Measurements from ENCODE around the gene NUP35. TPM values are rescaled to one million over a fixed set of nuclear protein-coding genes. Genes with fewer than 3 reads are reported as not detected.
"Not testable (repeated sequence)": the region's sequence is repeated elsewhere in the genome, so short reads cannot be mapped to it uniquely, and the experiment has no call there.

Gene NUP35
- total RNA-seq, 1 donor from 2014 or later = 11.8 TPM

GRCh38 chr2:183134016-183134415 lies 9.8 kb downstream of the NUP35 start:
- H3K4me3 Mint-ChIP-seq (ENCODE audit: unreplicated experiment) = no peak overlapping the region
- no peak overlapping the region for H3K27ac Mint-ChIP-seq (ENCODE audit: unreplicated experiment)
- no peaks in the 10 kb centered on the region for H3K4me1 Mint-ChIP-seq (ENCODE audit: unreplicated experiment)
- no peak for DNase-seq (ENCODE audit: low spot score)
- no peaks in the 10 kb centered on the region for H3K36me3 Mint-ChIP-seq (ENCODE audit: low read depth, unreplicated experiment)
- H3K9me3 Mint-ChIP-seq (ENCODE audit: unreplicated experiment) = no peaks in the 10 kb centered on the region
- TF ChIP-seq, protein P1, sequence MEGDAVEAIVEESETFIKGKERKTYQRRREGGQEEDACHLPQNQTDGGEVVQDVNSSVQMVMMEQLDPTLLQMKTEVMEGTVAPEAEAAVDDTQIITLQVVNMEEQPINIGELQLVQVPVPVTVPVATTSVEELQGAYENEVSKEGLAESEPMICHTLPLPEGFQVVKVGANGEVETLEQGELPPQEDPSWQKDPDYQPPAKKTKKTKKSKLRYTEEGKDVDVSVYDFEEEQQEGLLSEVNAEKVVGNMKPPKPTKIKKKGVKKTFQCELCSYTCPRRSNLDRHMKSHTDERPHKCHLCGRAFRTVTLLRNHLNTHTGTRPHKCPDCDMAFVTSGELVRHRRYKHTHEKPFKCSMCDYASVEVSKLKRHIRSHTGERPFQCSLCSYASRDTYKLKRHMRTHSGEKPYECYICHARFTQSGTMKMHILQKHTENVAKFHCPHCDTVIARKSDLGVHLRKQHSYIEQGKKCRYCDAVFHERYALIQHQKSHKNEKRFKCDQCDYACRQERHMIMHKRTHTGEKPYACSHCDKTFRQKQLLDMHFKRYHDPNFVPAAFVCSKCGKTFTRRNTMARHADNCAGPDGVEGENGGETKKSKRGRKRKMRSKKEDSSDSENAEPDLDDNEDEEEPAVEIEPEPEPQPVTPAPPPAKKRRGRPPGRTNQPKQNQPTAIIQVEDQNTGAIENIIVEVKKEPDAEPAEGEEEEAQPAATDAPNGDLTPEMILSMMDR (IDR thresholded peaks at IDR 0.05; ENCODE audit: unreplicated experiment) = no peak
- H3K27me3 Mint-ChIP-seq (ENCODE audit: unreplicated experiment) = no peaks in the 10 kb centered on the region

DNA sequence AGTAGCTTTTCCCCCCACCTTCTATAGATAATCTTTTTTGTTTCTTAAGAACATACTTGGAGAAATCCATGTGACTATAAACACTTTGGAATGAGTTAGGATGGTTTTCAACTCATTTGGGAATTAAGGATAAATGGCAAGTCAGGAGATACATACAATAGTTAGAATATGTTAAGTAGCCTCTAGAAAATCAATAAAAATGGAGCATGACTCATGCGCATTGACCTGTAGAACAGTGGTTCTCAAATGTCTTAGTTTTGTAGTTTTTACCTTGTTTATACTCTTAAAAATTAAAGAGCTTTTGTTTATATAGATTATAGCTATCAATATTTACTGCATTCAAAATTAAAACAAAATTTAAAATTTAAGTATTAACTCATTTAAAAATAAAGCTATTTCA lies 24.7 kb downstream of the NUP35 start:
- DNase-seq (ENCODE audit: low spot score) = no peak
- Mint-ChIP-seq H3K27me3 (ENCODE audit: unreplicated experiment) (peaks cover 1% of the 10 kb centered on the region), H3K36me3 (ENCODE audit: low read depth, unreplicated experiment) (peaks cover 34% of the 10 kb centered on the region), H3K4me3 (ENCODE audit: unreplicated experiment) (no peak overlapping the region), H3K9me3 (ENCODE audit: unreplicated experiment) (peaks cover 4% of the 10 kb centered on the region), H3K27ac (ENCODE audit: unreplicated experiment) (no peak overlapping the region), H3K4me1 (ENCODE audit: unreplicated experiment) (peaks cover 3% of the 10 kb centered on the region)
- TF ChIP-seq, protein P1 (IDR thresholded peaks at IDR 0.05; ENCODE audit: unreplicated experiment) = no peak

DNA sequence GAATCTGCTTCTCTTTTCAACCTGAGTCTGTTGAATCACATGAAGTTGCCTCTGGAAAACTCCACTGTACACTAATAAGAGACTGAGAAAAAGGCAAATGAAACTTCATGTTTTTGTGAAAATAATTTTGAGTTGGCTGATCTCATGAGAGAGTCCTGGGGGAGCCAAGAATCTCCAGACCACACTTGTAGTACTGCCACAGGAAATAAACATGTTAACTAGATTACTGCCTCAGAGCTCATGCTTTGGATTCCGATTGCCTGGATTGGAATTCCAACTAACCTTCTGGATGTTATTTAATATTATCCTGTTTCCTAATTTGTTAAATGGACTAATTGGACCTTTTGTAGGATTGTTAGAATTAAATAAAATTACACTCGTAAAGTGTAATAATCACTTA lies 25.2 kb downstream of the NUP35 start:
- H3K36me3 Mint-ChIP-seq (ENCODE audit: low read depth, unreplicated experiment) = peaks cover 33% of the 10 kb centered on the region
- peaks cover 3% of the 10 kb centered on the region for H3K4me1 Mint-ChIP-seq (ENCODE audit: unreplicated experiment)
- H3K27me3 Mint-ChIP-seq (ENCODE audit: unreplicated experiment) = peaks cover 1% of the 10 kb centered on the region
- DNase-seq (ENCODE audit: low spot score) = no peak
- H3K4me3 Mint-ChIP-seq (ENCODE audit: unreplicated experiment) = no peak overlapping the region
- peaks cover 4% of the 10 kb centered on the region for H3K9me3 Mint-ChIP-seq (ENCODE audit: unreplicated experiment)
- TF ChIP-seq, protein P1 (IDR thresholded peaks at IDR 0.05; ENCODE audit: unreplicated experiment) = no peak
- H3K27ac Mint-ChIP-seq (ENCODE audit: unreplicated experiment) = no peak overlapping the region

- not testable (repeated sequence) for H3K27me3 Mint-ChIP-seq (ENCODE audit: unreplicated experiment); H3K9me3 Mint-ChIP-seq (ENCODE audit: unreplicated experiment); H3K4me1 Mint-ChIP-seq (ENCODE audit: unreplicated experiment); H3K4me3 Mint-ChIP-seq (ENCODE audit: unreplicated experiment); DNase-seq (ENCODE audit: low spot score); H3K27ac Mint-ChIP-seq (ENCODE audit: unreplicated experiment)
- peaks cover 27% of the 10 kb centered on the region for H3K36me3 Mint-ChIP-seq (ENCODE audit: low read depth, unreplicated experiment)
Observed at GRCh38 chr2:183152280-183152679, 28.0 kb downstream of the NUP35 start.

DNA sequence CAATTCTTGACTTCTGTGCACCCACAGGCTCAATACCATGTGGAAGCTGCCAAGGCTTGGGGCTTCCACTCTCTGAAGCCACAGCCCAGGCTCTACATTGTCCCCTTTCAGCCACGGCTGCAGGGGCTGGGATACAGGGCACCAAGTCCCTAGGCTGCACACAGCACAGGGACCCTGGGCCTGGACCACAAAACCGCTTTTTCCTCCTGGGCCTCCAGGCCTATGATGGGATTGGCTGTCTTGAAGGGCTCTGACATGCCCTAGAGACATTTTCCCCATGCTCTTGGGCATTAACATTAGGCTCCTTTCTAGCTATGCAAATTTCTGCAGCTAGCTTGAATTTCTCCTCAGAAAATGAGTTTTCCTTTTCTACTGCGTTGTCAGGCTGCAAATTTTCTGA lies 29.7 kb downstream of the NUP35 start:
- Mint-ChIP-seq H3K27me3 (ENCODE audit: unreplicated experiment) (peaks cover 1% of the 10 kb centered on the region), H3K4me3 (ENCODE audit: unreplicated experiment) (peak overlapping the region; percentile 53), H3K36me3 (ENCODE audit: low read depth, unreplicated experiment) (peaks cover 27% of the 10 kb centered on the region), H3K27ac (ENCODE audit: unreplicated experiment) (no peak overlapping the region), H3K4me1 (ENCODE audit: unreplicated experiment) (peaks cover 3% of the 10 kb centered on the region), H3K9me3 (ENCODE audit: unreplicated experiment) (no peaks in the 10 kb centered on the region)
- TF ChIP-seq, protein P1 (IDR thresholded peaks at IDR 0.05; ENCODE audit: unreplicated experiment) = no peak
- DNase-seq (ENCODE audit: low spot score) = no peak

GRCh38 chr2:183154772-183155171 lies 30.5 kb downstream of the NUP35 start:
- H3K27me3 Mint-ChIP-seq (ENCODE audit: unreplicated experiment); H3K4me3 Mint-ChIP-seq (ENCODE audit: unreplicated experiment); H3K27ac Mint-ChIP-seq (ENCODE audit: unreplicated experiment); H3K4me1 Mint-ChIP-seq (ENCODE audit: unreplicated experiment); H3K9me3 Mint-ChIP-seq (ENCODE audit: unreplicated experiment); DNase-seq (ENCODE audit: low spot score): not testable (repeated sequence)
- H3K36me3 Mint-ChIP-seq (ENCODE audit: low read depth, unreplicated experiment) = peaks cover 27% of the 10 kb centered on the region
